Measurements from ENCODE around the gene TRAPPC12.

- TF ChIP-seq PATZ1 (CRISPR knock-in tag; IDR thresholded peaks at IDR 0.05; ENCODE audit: borderline replicate concordance), result no peak
- no peak for TF ChIP-seq RARB (CRISPR knock-in tag; IDR thresholded peaks at IDR 0.05)
These were observed 24.5 kb upstream of the TRAPPC12 start for GRCh38 chr2:3354986-3355385.

Data from SK-N-SH treated with all-trans-retinoic acid at 6 μM for 48 hours (cell line).